HepG2 (cell line): ENCODE data around the gene ARIH2. TPM values are rescaled to one million over a fixed set of nuclear protein-coding genes. Genes with fewer than 3 reads are reported as not detected.
A peak's percentile ranks its signal among the peaks of the same experiment; 100 is the strongest.

Experiments used
- ATF4 ChIP-seq, 2 experiments: fragments of 450-650 bp in 1 of 2; sonication (generic) in 1 of 2; formaldehyde crosslinking; IDR thresholded peaks; 2 replicates each; pipeline versions ENCODE4 v1.5.0 to v1.8.0; 2020 to 2022; ENCODE audit warnings: mild to moderate bottlenecking in 1 of 2, missing genetic modification reagents in 1 of 2
- CEBPB ChIP-seq: IDR thresholded peaks from 2 replicates; pipeline ENCODE4 v1.6.1; 2011; ENCODE audit warnings: low read depth, low read length, improper control_type of control experiment, borderline replicate concordance
- DMTF1 ChIP-seq: sonication (generic); formaldehyde crosslinking; IDR thresholded peaks from 2 replicates; pipeline ENCODE4 v1.4.0; 2020; ENCODE audit warnings: mild to moderate bottlenecking, missing genetic modification reagents
- E2F1 ChIP-seq: sonication (generic); formaldehyde crosslinking; IDR thresholded peaks from 2 replicates; pipeline ENCODE4 v1.5.0; 2020; ENCODE audit warnings: missing genetic modification reagents
- NR2F2 ChIP-seq: IDR thresholded peaks from 2 replicates; pipeline ENCODE4 v1.6.1; 2012; ENCODE audit warnings: low read depth, inconsistent platforms, borderline replicate concordance
- TERF1 ChIP-seq: sonication (generic); formaldehyde crosslinking; IDR thresholded peaks from 2 replicates; pipeline ENCODE4 v1.8.0; 2022; ENCODE audit warnings: mild to moderate bottlenecking, missing genetic modification reagents, moderate library complexity
- ZFP91 ChIP-seq: sonication (generic); formaldehyde crosslinking; IDR thresholded peaks from 2 replicates; pipeline ENCODE4 v1.9.0; 2022; ENCODE audit warnings: missing genetic modification reagents, mild to moderate bottlenecking, borderline replicate concordance
- ZNF34 ChIP-seq: sonication (generic); formaldehyde crosslinking; IDR thresholded peaks from 2 replicates; pipeline ENCODE4 v1.4.0; 2020; ENCODE audit warnings: mild to moderate bottlenecking, missing genetic modification reagents, borderline replicate concordance
- ZNF562 ChIP-seq: sonication (generic); formaldehyde crosslinking; IDR thresholded peaks from 2 replicates; pipeline ENCODE4 v1.8.0; 2022; ENCODE audit warnings: missing genetic modification reagents, borderline replicate concordance
- polyA plus RNA-seq, 8 experiments: library from polyadenylated mRNA; depleted of rRNA in 3 of 8; stranded (reverse) in 7 of 8; unstranded in 1 of 8; fragments of >200 nt; fragmentation: Illumina TruSeq in 4 of 8; extraction: Trizol in 4 of 8; gene quantifications; 2 replicates each; pipeline versions ENCODE4 v1.2.1 to v1.2.3, GENCODE V29; 2011 to 2016; ENCODE audit warnings: low read depth in 4 of 8, missing spikeins in 1 of 8, mixed read lengths in 1 of 8; ENCODE audit not compliant: insufficient read depth in 1 of 8
- total RNA-seq, 5 experiments: library from RNA; depleted of rRNA; stranded (reverse); fragments of >200 nt; fragmentation: Illumina TruSeq; extraction: Trizol; gene quantifications; 2 replicates each; pipeline ENCODE4 v1.2.3, GENCODE V29; 2016; ENCODE audit warnings: low read depth in 1 of 5

Gene ARIH2
- total and polyA plus RNA-seq, 2 of the 13 experiments (the other 11 are each of a cell fraction or from before 2014, with no cell fraction given) = 64.8 to 83.3 TPM

GRCh38 chr3:49004352-49005302 lies 86.0 kb downstream of the ARIH2 start (continued):
- TF ChIP-seq DMTF1 (CRISPR knock-in tag) = no peak
- peak; percentile 67; the same call in 1 of the 2 replicates for TF ChIP-seq NR2F2
- no peak for TF ChIP-seq ZNF34 (CRISPR knock-in tag)
- TF ChIP-seq ZNF562 (CRISPR knock-in tag) = no peak
- no peak for TF ChIP-seq CEBPB
- TF ChIP-seq E2F1 (CRISPR knock-in tag) = no peak
- TF ChIP-seq TERF1 = no peak
- TF ChIP-seq ATF4 (CRISPR knock-in tag; IDR thresholded peaks at IDR 0.05) = no peak
- 0 out of 2 replicates have a peak, but pooled peaks have one; percentile 12 for TF ChIP-seq ZFP91
